ENCODE results near the gene ELFN1. TPM values are rescaled to one million over a fixed set of nuclear protein-coding genes. Genes with fewer than 3 reads are reported as not detected.
"Not testable (repeated sequence)": the region's sequence is repeated elsewhere in the genome, so short reads cannot be mapped to it uniquely, and the experiment has no call there.

ELFN1 gene
- total RNA-seq, 1 experiment from 2014 or later, result 0.92 TPM

GRCh38 chr7:1708596-1709251, 38.6 kb downstream of the ELFN1 start:
- DNase-seq (ENCODE audit: low spot score), result no peak

GRCh38 chr7:1709281-1709680, 39.2 kb downstream of the ELFN1 start:
- DNase-seq (ENCODE audit: low spot score), result no peak

GRCh38 chr7:1709900-1710299, 39.8 kb downstream of the ELFN1 start:
- DNase-seq (ENCODE audit: low spot score), result no peak

GRCh38 chr7:1710936-1711335, 40.9 kb downstream of the ELFN1 start:
- no peak for DNase-seq (ENCODE audit: low spot score)

- no peak for DNase-seq (ENCODE audit: low spot score)
Measured at GRCh38 chr7:1712907-1713501, 42.9 kb downstream of the ELFN1 start.

- DNase-seq (ENCODE audit: low spot score), result no peak
Measured at GRCh38 chr7:1713502-1714484, 43.7 kb downstream of the ELFN1 start.

- DNase-seq (ENCODE audit: low spot score), result no peak
Measured at GRCh38 chr7:1714583-1715330, 44.7 kb downstream of the ELFN1 start.

- no peak for DNase-seq (ENCODE audit: low spot score)
Measured at GRCh38 chr7:1715331-1715625, 45.2 kb downstream of the ELFN1 start.

GRCh38 chr7:1715671-1716074, 45.6 kb downstream of the ELFN1 start:
- no peak for DNase-seq (ENCODE audit: low spot score)

GRCh38 chr7:1716263-1717094, 46.4 kb downstream of the ELFN1 start:
- DNase-seq (ENCODE audit: low spot score), result no peak

- DNase-seq (ENCODE audit: low spot score), result no peak
Measured at GRCh38 chr7:1717095-1717483, 47.0 kb downstream of the ELFN1 start.

- no peak for DNase-seq (ENCODE audit: low spot score)
Measured at GRCh38 chr7:1717903-1718676, 48.0 kb downstream of the ELFN1 start.

- not testable (repeated sequence) for DNase-seq (ENCODE audit: low spot score)
Measured at GRCh38 chr7:1718850-1719249, 48.8 kb downstream of the ELFN1 start.

GRCh38 chr7:1719256-1719655, 49.2 kb downstream of the ELFN1 start:
- DNase-seq (ENCODE audit: low spot score), result not testable (repeated sequence)

GRCh38 chr7:1719913-1720312, 49.8 kb downstream of the ELFN1 start:
- no peak for DNase-seq (ENCODE audit: low spot score)

GRCh38 chr7:1720326-1720725, 50.2 kb downstream of the ELFN1 start:
- DNase-seq (ENCODE audit: low spot score), result no peak

GRCh38 chr7:1721047-1721690, 51.1 kb downstream of the ELFN1 start:
- DNase-seq (ENCODE audit: low spot score), result no peak

- DNase-seq (ENCODE audit: low spot score), result no peak
Measured at GRCh38 chr7:1723254-1723653, 53.2 kb downstream of the ELFN1 start.

GRCh38 chr7:1724118-1724910, 54.2 kb downstream of the ELFN1 start:
- DNase-seq (ENCODE audit: low spot score), result no peak
